HCT116 (cell line): ENCODE measurements around the gene BRICD5. TPM values are rescaled to one million over a fixed set of nuclear protein-coding genes. Genes with fewer than 3 reads are reported as not detected.
A peak's percentile ranks its signal among the peaks of the same experiment; 100 is the strongest.

ENCODE experiments used
- ATAC-seq: fragments of 200-7000 bp; cut with Tn5 transposase; 2 replicates; pipeline ENCODE4 v1.9.1; 2020; ENCODE audit warnings: mild to moderate bottlenecking, moderate library complexity
- BruUV-seq: library from RNA; stranded (reverse); fragments of 400-500 nt; replicated peaks from 2 replicates; lab custom pipeline; 2021; lab: Mats Ljungman, UMichigan
- CTCF ChIA-PET: fragments of 300-600 bp; sonication (Branson Sonifier 250); formaldehyde crosslinking; loops from one replicate; lab custom pipeline; 2021; ENCODE audit warnings: antibody characterized with exemption; lab: Charles Lee
- POLR2A ChIA-PET: fragments of 300-600, 350-600 bp; sonication (Branson Sonifier 250); formaldehyde crosslinking; loops from one replicate; lab custom pipeline; 2021; ENCODE audit warnings: antibody characterized with exemption; lab: Charles Lee
- RAD21 ChIA-PET, 2 experiments: fragments of 300-600 bp; sonication (Branson Sonifier 250); formaldehyde crosslinking; loops; one replicate each; lab custom pipeline; 2023; ENCODE audit warnings: low total read pairs in 2 of 2; ENCODE audit not compliant: uncharacterized antibody in 2 of 2, unreplicated experiment in 2 of 2, low non-redundant PET in 1 of 2; lab: Charles Lee
- DNase-seq: peaks from one replicate; pipeline ENCODE4 v3.0.0-alpha.2; 2010; ENCODE audit warnings: low read depth, low spot score
- H2AFZ ChIP-seq: fragments of 200-600 bp; shearing (Covaris generic), sonication (generic); 2 replicates; pipeline ENCODE4 v1.6.1; 2017; ENCODE audit warnings: low read depth, mixed run types, mixed read lengths, antibody characterized with exemption, low read length; ENCODE audit not compliant: poor library complexity, severe bottlenecking
- H3K27ac ChIP-seq: 2 replicates; pipeline ENCODE4 v1.5.1; 2012; ENCODE audit warnings: low read depth, low read length
- H3K27me3 ChIP-seq: fragments of 200-600 bp; sonication (generic); 2 replicates; pipeline ENCODE4 v1.6.1; 2016; ENCODE audit warnings: mixed run types, low read length, mixed read lengths; ENCODE audit not compliant: insufficient read depth
- H3K36me3 ChIP-seq, 2 experiments: fragments of 200-500 bp in 1 of 2; fragments of 200-600 bp in 1 of 2; sonication (Bioruptor generic) in 1 of 2; sonication (generic) in 1 of 2; 2 replicates each; pipeline versions ENCODE4 v1.5.1 to v1.6.1; 2014 to 2016; ENCODE audit warnings: low read length in 2 of 2, inconsistent platforms in 1 of 2, mixed read lengths in 1 of 2, mixed run types in 1 of 2; ENCODE audit not compliant: insufficient read depth in 2 of 2, control insufficient read depth in 1 of 2
- H3K4me1 ChIP-seq, 2 experiments: fragments of 200-600 bp in 1 of 2; sonication (generic) in 1 of 2; 2 replicates each; pipeline versions ENCODE4 v1.5.1 to v1.6.1; 2012 to 2017; ENCODE audit warnings: low read length in 2 of 2, inconsistent platforms in 1 of 2, mild to moderate bottlenecking in 1 of 2, mixed read lengths in 1 of 2, mixed run types in 1 of 2, moderate library complexity in 1 of 2; ENCODE audit not compliant: insufficient read depth in 2 of 2, control insufficient read depth in 1 of 2
- H3K4me2 ChIP-seq: fragments of 200-600 bp; sonication (generic); 2 replicates; pipeline ENCODE4 v1.6.1; 2017; ENCODE audit warnings: mixed run types, low read length, mixed read lengths
- H3K4me3 ChIP-seq, 2 experiments: fragments of 200-600 bp in 1 of 2; sonication (generic) in 1 of 2; replicated peaks in 1 of 2; 2 replicates each; pipeline ENCODE4 v1.5.1; 2011 to 2016; ENCODE audit warnings: low read length in 2 of 2, control low read depth in 1 of 2, low read depth in 1 of 2, mild to moderate bottlenecking in 1 of 2, mixed read lengths in 1 of 2, mixed run types in 1 of 2
- H3K79me2 ChIP-seq: fragments of 200-600 bp; sonication (generic); 2 replicates; pipeline ENCODE4 v1.6.1; 2017; ENCODE audit warnings: mild to moderate bottlenecking, mixed run types, low read length, moderate library complexity, mixed read lengths; ENCODE audit not compliant: insufficient read depth
- H3K9ac ChIP-seq: fragments of 200-600 bp; sonication (generic); 2 replicates; pipeline ENCODE4 v1.6.1; 2016; ENCODE audit warnings: low read length, mixed read lengths
- H3K9me2 ChIP-seq: fragments of 200-600 bp; sonication (generic), shearing (Covaris generic); 2 replicates; pipeline ENCODE4 v1.6.1; 2017; ENCODE audit warnings: mixed run types, mild to moderate bottlenecking, moderate library complexity; ENCODE audit not compliant: insufficient read depth
- H3K9me3 ChIP-seq, 2 experiments: fragments of 200-500 bp in 1 of 2; fragments of 200-600 bp in 1 of 2; sonication (Bioruptor generic) in 1 of 2; sonication (generic) in 1 of 2; 2 replicates each; pipeline ENCODE4 v1.6.1; 2014 to 2017; ENCODE audit warnings: low read length in 2 of 2, mixed read lengths in 2 of 2, inconsistent platforms in 1 of 2, low read depth in 1 of 2, mild to moderate bottlenecking in 1 of 2, mixed run types in 1 of 2, moderate library complexity in 1 of 2; ENCODE audit not compliant: control insufficient read depth in 1 of 2, insufficient read depth in 1 of 2
- H4K20me1 ChIP-seq: fragments of 200-600 bp; sonication (generic), shearing (Covaris generic); 2 replicates; pipeline ENCODE4 v1.6.1; 2017; ENCODE audit warnings: mixed run types, mild to moderate bottlenecking, moderate library complexity; ENCODE audit not compliant: insufficient read depth
- CBX3 ChIP-seq: IDR thresholded peaks from 2 replicates; pipeline ENCODE4 v1.6.1; 2012; ENCODE audit warnings: low read depth
- EGR1 ChIP-seq: IDR thresholded peaks from 2 replicates; pipeline ENCODE4 v1.6.1; 2012; ENCODE audit warnings: low read depth
- ELF1 ChIP-seq: IDR thresholded peaks from 2 replicates; pipeline ENCODE4 v1.6.1; 2012; ENCODE audit warnings: low read depth, borderline replicate concordance
- EZH2phosphoT487 ChIP-seq: fragments of 200-600 bp; IDR thresholded peaks from 2 replicates; pipeline ENCODE4 v1.6.1; 2018; ENCODE audit warnings: antibody characterized with exemption, borderline replicate concordance
- FOSL1 ChIP-seq: IDR thresholded peaks from 2 replicates; pipeline ENCODE4 v1.6.1; 2012; ENCODE audit warnings: low read depth
- JUND ChIP-seq: IDR thresholded peaks from 2 replicates; pipeline ENCODE4 v1.6.1; 2012
- POLR2AphosphoS5 ChIP-seq: IDR thresholded peaks from 2 replicates; pipeline ENCODE4 v1.6.1; 2011; ENCODE audit warnings: mild to moderate bottlenecking, low read depth, low read length, moderate library complexity
- SIN3A ChIP-seq: IDR thresholded peaks from 2 replicates; pipeline ENCODE4 v1.6.1; 2012; ENCODE audit warnings: low read depth
- SP1 ChIP-seq: IDR thresholded peaks from 2 replicates; pipeline ENCODE4 v1.6.1; 2012; ENCODE audit warnings: low read depth
- SRF ChIP-seq: IDR thresholded peaks from 2 replicates; pipeline ENCODE4 v1.6.1; 2012; ENCODE audit warnings: low read depth
- TCF7L2 ChIP-seq: IDR thresholded peaks from 2 replicates; pipeline ENCODE4 v1.7.0; 2011; ENCODE audit warnings: borderline replicate concordance, inconsistent platforms; ENCODE audit not compliant: insufficient read depth, insufficient read length; ENCODE audit errors: extremely low read depth
- YY1 ChIP-seq: IDR thresholded peaks from 2 replicates; pipeline ENCODE4 v1.6.1; 2011; ENCODE audit warnings: low read length, low read depth, moderate library complexity, mild to moderate bottlenecking; ENCODE audit not compliant: insufficient replicate concordance; ENCODE audit errors: extremely low read depth
- ZFX ChIP-seq: fragments of 450-650 bp; IDR thresholded peaks from 2 replicates; pipeline ENCODE4 v1.6.1; 2017
- ZNF274 ChIP-seq: fragments of 200-500 bp; sonication (Bioruptor generic); IDR thresholded peaks from 2 replicates; pipeline ENCODE4 v1.6.1; 2014; ENCODE audit warnings: mild to moderate bottlenecking, low read depth, low read length, inconsistent platforms
- intact Hi-C: fragments of 100-400 bp; cut with micrococcal nuclease; formaldehyde crosslinking; loops from 2 replicates; pipeline ENCODE4 v1.10.0; 2022
- total RNA-seq: library from RNA; stranded (reverse); gene quantifications from one replicate; pipeline ENCODE4 v1.2.1, GENCODE V29; 2021; ENCODE audit not compliant: unreplicated experiment
- TF ChIP-seq, protein P1 (sequence below): IDR thresholded peaks from 2 replicates; pipeline ENCODE4 v1.6.1; 2012
- TF ChIP-seq, protein P2 (sequence below): IDR thresholded peaks from 2 replicates; pipeline ENCODE4 v1.6.1; 2012
- TF ChIP-seq, protein P3 (sequence below), 3 experiments: fragments of 200-600 bp in 1 of 3; sonication (generic) in 1 of 3; IDR thresholded peaks in 2 of 3; conservative IDR thresholded peaks in 1 of 3; 2 replicates each; pipeline ENCODE4 v1.5.1; 2012 to 2017; ENCODE audit warnings: low read depth in 2 of 3, low read length in 2 of 3, antibody characterized with exemption in 1 of 3, borderline replicate concordance in 1 of 3, control low read depth in 1 of 3, mild to moderate bottlenecking in 1 of 3, mixed read lengths in 1 of 3, mixed run types in 1 of 3, moderate library complexity in 1 of 3; ENCODE audit not compliant: insufficient read depth in 1 of 3

BRICD5 gene
- total RNA-seq, 1 experiment from 2014 or later = 9.8 TPM

DNA sequence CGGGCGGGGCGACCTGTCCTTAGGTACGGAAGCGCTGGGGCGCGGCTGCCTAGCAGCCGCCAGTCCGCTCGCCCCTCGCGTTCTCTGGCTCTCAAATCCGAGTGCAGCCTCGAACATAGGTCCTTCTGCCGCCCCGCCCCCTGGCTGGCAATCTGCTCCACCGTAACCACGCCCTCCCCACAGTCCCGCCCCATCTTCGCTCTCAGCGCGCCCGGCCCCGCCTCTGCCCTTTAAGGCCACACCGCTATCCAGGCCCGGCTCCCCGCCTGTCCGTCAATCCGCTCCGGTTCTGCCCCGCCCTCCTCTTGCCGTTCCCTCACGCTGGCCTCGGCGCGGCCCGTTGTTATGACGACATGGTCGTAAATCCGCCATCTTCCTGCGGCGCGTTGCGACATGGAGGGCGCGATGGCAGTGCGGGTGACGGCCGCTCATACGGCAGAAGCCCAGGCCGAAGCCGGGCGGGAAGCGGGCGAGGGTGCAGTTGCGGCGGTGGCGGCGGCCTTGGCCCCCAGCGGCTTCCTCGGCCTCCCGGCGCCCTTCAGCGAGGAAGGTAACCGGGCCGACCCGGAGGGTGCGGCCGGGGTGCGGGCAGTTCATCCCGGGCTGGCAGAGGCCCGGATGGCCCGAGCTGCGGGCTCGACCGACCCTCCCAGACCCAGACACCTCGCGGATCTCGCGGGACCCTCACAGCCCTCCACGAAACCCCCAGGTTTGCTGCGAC is 12.7 kb upstream of the BRICD5 start, which contains the start of gene E4F1 (continued):
- TF ChIP-seq, protein P1, sequence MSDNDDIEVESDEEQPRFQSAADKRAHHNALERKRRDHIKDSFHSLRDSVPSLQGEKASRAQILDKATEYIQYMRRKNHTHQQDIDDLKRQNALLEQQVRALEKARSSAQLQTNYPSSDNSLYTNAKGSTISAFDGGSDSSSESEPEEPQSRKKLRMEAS = peak; percentile 92
- peak; percentile 92 for TF ChIP-seq SRF
- TF ChIP-seq CBX3 = no peak
- TF ChIP-seq POLR2AphosphoS5 = peak; percentile 86
- TF ChIP-seq ZNF274 = no peak
- peak; percentile 91 for TF ChIP-seq YY1
- TF ChIP-seq ZFX = peak; percentile 96
- TF ChIP-seq EZH2phosphoT487 = no peak
- TF ChIP-seq, protein P2, sequence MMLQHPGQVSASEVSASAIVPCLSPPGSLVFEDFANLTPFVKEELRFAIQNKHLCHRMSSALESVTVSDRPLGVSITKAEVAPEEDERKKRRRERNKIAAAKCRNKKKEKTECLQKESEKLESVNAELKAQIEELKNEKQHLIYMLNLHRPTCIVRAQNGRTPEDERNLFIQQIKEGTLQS = no peak

DNA sequence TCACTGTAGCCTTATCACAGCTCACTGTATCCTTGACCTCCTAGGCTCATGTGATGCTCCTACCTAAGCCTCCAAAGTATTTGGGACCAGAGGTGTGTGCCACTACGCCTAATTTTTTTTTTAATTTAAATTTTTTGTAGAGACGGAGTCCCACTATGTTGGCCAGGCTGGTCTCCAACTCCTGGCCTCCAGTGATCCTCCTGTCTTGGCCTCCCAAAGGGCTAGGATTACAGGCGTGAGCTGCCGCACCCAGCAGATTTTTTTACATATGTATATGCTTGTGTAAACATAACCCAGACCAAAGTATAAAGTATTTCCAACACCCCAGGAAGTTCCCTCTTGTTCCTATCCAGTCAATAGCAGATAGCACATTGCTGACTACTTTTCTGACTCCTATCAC is 5.7 kb upstream of the BRICD5 start:
- Histone ChIP-seq H3K4me3 (peak overlapping the region; percentile 56 to 67), H3K27ac (peak overlapping the region; percentile 91), H3K4me2 (peak overlapping the region; percentile 93), H4K20me1 (peaks cover 9% of the 10 kb centered on the region; the same call in 1 of the 2 replicates), H3K9me3 (no peaks in the 10 kb centered on the region), H3K4me1 (peaks cover 23 to 37% of the 10 kb centered on the region in 2 experiments), H3K36me3 (peaks cover 0 to 14% of the 10 kb centered on the region in 2 experiments; a peak in 1 of 4 replicates), H2AFZ (no peak overlapping the region), H3K27me3 (no peaks in the 10 kb centered on the region), H3K9me2 (no peaks in the 10 kb centered on the region), H3K79me2 (peaks cover 28% of the 10 kb centered on the region), H3K9ac (peak overlapping the region; percentile 93)
- CTCF ChIA-PET = interaction anchor here (2.3 kb wide), 1 partner anchor 35 kb away, joined by 13 read pairs; the partner anchor contains the start of gene ECI1
- RAD21 ChIA-PET = no interaction called here
- no TSS peak for BruUV-seq
- POLR2A ChIA-PET = interaction anchor here (1.0 to 2.7 kb wide), 6 partner anchors 10 to 252 kb away, joined by 3 to 17 read pairs (median 6); partner anchors contain the start of genes ECI1, MLST8 and RPS2
- intact Hi-C loops = no loop called here
- DNase-seq = no peak
- no peak for ATAC-seq
- TF ChIP-seq TCF7L2 = no peak
- no peak for TF ChIP-seq EGR1
- TF ChIP-seq CBX3 = no peak
- TF ChIP-seq YY1 = no peak
- TF ChIP-seq SIN3A = no peak
- no peak for TF ChIP-seq SP1
- TF ChIP-seq ZFX = no peak
- TF ChIP-seq, protein P2 = no peak
- no peak for TF ChIP-seq FOSL1
- TF ChIP-seq JUND = no peak
- TF ChIP-seq ELF1 = no peak
- no peak for TF ChIP-seq POLR2AphosphoS5
- TF ChIP-seq, protein P3, sequence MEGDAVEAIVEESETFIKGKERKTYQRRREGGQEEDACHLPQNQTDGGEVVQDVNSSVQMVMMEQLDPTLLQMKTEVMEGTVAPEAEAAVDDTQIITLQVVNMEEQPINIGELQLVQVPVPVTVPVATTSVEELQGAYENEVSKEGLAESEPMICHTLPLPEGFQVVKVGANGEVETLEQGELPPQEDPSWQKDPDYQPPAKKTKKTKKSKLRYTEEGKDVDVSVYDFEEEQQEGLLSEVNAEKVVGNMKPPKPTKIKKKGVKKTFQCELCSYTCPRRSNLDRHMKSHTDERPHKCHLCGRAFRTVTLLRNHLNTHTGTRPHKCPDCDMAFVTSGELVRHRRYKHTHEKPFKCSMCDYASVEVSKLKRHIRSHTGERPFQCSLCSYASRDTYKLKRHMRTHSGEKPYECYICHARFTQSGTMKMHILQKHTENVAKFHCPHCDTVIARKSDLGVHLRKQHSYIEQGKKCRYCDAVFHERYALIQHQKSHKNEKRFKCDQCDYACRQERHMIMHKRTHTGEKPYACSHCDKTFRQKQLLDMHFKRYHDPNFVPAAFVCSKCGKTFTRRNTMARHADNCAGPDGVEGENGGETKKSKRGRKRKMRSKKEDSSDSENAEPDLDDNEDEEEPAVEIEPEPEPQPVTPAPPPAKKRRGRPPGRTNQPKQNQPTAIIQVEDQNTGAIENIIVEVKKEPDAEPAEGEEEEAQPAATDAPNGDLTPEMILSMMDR (IDR thresholded peaks at IDR 0.05 in 2 of 3, conservative IDR thresholded peaks at IDR 0.05 in 1 of 3; ENCODE audit: borderline replicate concordance in 1 of 3, insufficient read depth in 1 of 3, low read depth in 2 of 3, low read length in 2 of 3) = no peak
- TF ChIP-seq SRF = no peak
- TF ChIP-seq ZNF274 = no peak
- TF ChIP-seq, all 23 proteins: peak for 0
